UCSD-AML1 (cell line): ENCODE results near the gene MYO16.

Experiments
- DNase-seq: peaks from one replicate; lab custom pipeline; 2025; ENCODE audit not compliant: unreplicated experiment; lab: John Stamatoyannopoulos, UW

MYO16 gene

GRCh38 chr13:108926862-108927261, 297.5 kb downstream of the MYO16 start:
- DNase-seq = no peak

- DNase-seq = no peak
Measured at GRCh38 chr13:108927615-108928014, 298.2 kb downstream of the MYO16 start.

DNA sequence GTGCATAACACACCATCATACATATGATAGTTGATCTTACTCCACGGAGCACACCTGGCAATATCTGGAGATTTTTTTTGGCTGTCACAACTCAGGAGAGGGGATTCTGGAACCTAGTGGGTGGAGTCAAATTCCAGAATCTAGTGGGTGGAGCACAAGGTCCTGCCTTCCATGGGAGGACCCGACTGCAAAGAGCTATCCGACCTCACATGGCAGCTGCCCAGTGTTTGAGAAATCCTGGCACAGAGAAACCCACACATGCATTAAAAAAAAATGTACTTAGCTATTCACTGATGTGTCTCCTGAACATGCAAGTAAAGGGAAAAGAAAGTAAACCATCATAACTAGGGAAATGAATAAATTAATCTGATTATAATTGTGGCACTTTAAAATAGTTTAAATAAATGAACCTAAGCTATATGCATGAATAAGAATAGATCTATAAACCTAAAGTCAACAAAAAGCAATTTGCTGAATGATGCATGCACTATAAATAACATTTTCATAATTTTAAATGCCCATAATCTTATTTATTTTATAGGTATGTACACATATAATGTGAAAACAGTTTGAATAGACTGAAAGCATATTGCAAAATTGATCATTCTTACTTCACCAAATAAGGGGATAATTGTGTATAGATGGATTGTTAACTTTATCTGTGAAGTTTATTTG, 300.3 kb downstream of the MYO16 start:
- no peak for DNase-seq

DNA sequence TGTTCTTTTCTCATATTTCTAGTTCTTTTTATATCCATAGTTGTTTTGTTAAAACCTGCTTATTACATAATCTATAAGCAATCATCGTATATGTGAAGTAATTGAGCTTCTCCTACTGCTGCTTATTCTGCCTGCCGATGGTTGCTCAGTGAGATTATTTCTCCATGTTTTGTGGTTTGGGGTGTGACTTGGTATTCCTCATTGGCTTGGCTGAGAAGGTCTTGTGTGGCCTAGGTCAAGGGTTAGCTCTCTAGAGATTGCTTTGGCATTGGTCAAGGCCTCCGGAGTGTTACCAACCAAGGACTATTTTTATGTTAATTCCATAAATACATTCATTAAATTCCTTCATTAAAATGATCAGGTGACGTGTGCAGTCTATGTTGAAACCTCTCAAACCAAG, 302.8 kb downstream of the MYO16 start:
- no peak for DNase-seq

GRCh38 chr13:108933061-108933460, 303.6 kb downstream of the MYO16 start:
- DNase-seq = no peak

DNA sequence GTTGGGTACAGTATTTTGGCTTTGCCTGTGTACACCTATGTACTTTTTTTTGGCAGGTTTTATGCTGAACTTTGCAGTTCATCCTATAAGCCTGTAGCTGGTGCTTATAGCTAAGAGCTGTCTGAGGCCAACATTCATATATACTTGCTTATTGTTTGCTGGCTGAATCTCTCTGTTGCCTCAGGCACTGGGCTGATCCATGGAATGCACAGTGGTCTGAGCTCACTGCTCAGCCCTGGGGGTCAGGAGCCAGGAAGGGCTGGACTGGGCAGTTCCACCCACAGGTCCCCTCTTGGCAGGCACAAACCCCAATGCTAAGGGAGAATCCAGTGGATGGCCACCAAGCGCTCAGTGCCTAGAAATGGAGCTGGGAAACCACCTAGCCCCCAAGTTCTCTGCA, 308.7 kb downstream of the MYO16 start:
- DNase-seq = no peak

DNA sequence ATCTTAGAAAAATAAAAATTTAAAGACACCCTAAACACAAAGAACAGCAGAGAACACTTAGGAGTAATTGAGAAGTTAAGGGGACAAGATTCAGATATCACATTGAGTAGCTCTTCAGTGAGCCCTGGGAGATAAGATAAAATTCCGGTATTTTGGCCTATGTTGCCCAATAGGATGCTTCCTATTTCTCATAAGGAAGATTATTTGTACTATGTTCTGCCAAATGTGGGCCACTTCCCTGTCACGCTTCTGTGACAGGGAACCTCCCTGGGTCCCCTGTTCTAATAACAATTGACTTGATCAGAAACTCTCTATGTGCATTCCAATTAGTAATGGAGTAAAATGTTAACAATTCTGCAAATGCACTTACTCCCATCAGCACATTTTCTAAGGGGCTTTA, 310.7 kb downstream of the MYO16 start:
- no peak for DNase-seq

GRCh38 chr13:108943842-108944241, 314.4 kb downstream of the MYO16 start:
- DNase-seq = no peak

DNA sequence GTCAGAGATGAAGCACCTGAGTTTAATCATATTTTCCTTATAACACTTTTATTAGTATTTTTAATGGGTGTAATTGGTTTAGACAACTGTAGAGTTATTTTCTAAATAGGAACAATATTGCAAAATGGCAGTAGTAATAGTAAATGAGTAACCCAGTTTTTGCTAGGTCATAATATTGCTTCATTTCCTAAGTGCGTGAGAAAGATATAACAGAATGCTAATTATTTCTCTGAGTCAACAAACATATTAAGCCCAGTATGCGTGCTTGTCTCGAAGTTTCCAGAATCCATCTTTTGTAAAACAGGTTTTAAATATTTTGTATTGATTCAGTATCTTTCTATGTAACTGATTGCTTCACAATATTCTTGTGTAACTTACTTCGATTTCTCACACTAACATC, 315.3 kb downstream of the MYO16 start:
- DNase-seq = no peak

DNA sequence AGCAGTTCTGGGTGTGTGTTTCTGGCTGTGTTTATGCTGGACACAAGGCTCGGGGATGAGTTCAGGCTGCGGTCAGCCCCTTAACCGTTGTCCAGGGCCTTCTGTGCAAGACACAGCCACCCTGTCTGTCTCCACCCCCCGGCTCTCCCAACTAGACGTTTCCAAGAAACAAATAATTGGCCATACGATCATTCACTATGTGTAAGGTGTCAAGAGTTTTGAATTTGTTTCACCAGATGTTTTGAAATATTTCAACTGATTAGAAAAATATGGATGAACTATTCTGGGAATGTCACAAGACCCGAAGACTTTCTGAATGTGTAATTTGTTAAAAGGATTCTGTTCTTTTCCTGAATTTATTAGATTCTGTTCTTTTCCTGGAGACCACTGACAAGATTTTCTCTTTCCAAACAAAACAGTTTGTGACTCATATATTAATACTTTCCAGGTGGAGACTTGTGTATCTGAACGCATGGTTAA, 318.2 kb downstream of the MYO16 start:
- no peak for DNase-seq

DNA sequence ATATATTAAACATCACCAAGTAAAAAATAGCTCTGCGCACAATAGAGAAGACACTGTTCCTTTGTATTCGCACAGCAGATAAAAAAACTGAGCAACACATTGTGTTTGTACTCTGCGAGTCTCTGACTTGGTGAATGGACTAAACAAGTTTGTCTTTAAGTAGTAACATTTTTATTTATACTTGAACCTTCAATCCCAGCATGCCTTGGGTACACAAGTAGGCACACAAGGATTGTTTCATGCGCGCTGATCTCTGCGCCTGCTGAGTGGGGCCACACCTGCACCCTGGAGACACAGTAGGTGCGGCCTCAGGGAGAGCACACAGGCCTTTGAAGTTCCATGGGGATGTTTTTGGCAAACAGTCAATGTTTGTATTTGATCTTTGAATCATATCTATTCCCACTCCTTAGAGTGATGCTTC, 318.9 kb downstream of the MYO16 start:
- DNase-seq = no peak

DNA sequence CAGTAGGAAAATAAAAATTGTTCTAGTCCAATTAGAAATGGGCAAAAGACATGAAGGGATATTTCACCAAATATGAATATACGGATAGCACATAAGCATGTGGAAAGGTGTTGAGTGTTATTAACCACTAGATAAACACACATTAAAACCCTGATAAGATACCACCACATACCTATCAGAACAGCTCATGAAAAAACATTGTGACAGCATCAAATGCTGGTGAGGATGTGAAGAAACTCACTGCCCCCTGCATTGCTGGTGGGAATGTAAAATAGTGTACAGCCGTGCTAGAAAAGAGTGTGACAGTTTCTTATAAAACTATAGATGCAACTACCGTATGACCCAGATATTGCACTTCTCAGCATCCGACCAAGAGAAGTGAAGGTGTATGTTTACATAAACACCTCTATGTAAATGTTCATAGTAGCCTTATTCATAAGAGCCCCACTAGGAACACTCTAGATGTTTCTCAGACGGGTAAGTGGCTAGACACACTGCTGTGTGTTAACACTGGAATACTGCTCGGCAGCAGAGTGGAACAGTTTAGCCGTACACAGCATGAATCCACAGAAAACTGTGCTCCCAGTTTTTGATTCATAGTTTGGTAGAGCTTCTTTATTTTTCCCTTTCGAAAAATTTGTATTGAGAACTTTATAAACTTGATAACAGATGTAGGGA, 321.1 kb downstream of the MYO16 start:
- no peak for DNase-seq

DNA sequence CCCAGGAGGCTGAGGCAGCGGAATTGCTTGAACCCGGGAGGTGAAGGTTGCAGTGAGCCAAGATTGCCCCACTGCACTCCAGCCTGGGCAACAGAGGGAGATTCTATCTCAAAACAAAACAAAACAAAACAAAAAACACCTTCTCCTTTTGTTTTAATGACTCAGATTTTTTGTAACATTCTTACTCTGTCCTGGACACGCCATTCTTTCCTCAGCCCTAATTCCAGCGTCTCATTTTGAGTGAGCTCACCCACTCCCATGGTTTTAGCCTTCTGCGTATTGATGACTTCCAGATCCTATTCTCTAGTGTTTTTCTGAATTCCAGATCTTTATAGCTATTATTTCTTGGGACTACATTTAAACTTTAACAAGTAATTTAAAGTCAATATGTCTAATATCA, 326.3 kb downstream of the MYO16 start:
- DNase-seq = no peak

DNA sequence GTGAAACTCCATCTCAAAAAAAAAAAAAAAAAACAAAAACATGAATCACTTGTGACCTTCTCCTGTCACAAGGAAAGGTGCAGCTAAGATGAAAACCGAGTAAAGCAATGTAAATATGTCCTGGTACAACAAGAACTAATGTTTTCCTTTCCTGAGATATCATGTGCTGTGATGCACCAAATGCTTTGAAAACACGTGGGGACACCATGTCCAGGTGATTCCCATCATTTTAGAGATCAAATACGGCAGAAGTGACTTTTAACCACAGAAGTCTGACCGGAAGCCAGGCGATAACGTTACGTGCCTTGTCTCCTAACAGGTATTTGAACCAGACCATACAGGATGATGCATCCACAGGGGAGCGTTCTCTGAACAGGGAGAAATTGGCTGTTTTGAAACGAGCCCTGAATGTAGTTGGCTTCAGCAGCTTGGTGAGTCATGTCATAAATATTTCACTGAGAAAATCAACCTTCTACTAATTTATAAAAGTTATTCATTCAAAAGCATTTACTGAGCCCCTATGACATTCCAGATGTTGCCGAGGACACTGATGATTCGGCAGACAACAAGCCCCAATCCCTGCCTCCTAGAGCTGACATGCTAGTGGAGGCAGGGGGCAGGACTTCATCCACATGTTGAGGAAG, 328.1 kb downstream of the MYO16 start:
- DNase-seq = no peak

- DNase-seq = no peak
Measured at GRCh38 chr13:108958013-108958376, 328.6 kb downstream of the MYO16 start.

DNA sequence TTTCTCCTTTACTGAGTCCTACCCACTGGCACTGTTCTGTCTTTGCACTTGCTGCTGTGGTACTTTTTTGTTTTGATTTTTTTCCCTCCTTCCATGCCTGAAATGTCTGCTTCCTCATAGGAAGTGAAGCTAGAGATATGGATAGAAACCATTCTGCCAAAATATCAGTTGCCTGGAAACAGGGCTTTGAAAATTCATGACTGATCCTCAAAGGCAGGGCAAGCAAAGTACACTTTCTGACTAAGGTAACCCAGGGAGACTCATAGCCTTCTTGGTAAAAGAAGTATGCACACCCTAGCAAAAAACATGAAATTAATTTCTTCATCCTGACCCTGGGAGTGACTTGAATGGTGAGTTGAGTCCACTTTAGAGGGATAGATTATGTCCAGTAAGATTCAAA, 329.8 kb downstream of the MYO16 start:
- no peak for DNase-seq

DNA sequence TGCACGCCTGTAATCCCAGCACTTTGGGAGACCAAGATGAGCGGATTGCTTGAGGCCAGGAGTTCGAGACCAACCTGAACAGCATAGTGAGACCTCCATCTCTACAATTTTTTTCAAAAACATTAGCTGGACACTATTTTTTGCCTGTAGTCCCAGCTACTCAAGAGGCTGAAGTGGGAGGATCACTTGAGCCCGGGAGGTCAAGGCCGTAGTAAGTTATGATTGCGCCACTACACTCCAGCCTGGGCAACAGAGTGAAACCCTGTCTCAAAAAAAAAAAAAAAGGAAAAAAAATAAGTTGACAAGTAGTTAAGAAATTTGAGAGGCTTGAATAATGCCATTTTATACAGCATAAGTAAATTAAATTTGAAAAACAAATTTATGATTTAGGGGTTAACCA, 330.6 kb downstream of the MYO16 start:
- no peak for DNase-seq

DNA sequence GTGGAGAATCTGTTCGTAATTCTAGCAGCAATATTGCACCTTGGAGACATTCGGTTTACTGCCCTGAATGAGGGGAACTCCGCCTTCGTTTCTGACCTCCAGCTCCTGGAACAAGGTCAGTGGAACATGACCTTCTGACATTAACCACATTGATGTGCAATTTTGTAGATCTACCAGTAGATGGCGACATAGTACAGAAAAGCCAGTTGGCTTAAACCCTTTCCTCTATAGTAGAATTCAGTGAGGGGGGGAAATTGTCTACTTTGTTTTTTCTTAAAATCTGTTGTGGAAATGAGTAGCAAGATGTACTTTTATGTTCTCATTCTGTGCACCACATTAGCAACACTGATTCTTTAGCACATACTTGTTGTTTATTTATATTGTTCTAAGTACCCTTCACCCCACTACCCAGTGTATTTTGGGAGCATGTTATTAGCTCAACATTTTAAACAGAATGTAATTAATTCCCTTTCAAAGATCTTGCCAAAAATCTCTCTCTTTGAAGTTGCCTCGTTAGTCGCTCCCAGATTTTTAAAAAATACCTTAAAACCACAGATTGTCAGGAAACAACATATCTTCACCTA, 332.2 kb downstream of the MYO16 start:
- no peak for DNase-seq

DNA sequence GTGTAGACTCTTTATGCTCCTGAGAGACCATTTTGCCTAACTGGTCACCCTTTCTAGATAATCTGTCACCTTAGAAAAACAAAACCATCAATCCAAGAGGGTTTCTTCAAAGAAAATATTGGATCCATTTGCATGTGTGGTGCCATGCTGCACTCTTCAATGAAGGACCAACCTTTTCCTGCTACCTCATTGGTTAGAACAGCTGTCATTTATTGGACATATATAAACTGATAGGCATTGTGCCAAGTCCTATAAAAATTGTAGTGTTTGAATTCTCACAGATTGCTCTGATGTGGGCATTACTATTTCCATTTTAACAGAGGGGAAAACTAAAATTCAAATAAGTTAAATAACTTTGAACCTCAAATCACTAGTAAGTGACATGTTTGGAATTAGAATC, 333.2 kb downstream of the MYO16 start:
- DNase-seq = no peak

GRCh38 chr13:108963276-108963810, 333.9 kb downstream of the MYO16 start:
- no peak for DNase-seq

- DNase-seq = no peak
Measured at GRCh38 chr13:108963846-108964600, 334.6 kb downstream of the MYO16 start.
